Tibial nerve (tissue), 4 donors: ENCODE measurements around the gene NFATC2. TPM values are rescaled to one million over a fixed set of nuclear protein-coding genes. Genes with fewer than 3 reads are reported as not detected.
A peak's percentile ranks its signal among the peaks of the same experiment; 100 is the strongest.

Experiments
- DNase-seq, 2 donors: peaks; one replicate each; pipeline ENCODE4 v3.0.0-alpha.2; 2019; ENCODE audit warnings: low spot score in 2 of 2
- H3K27ac ChIP-seq, 4 donors: fragments of 200-600 bp; sonication (generic) in 3 of 4; one replicate each; pipeline ENCODE4 v1.5.1; 2017 to 2019; ENCODE audit warnings: mild to moderate bottlenecking in 1 of 4
- H3K27me3 ChIP-seq, 2 donors: fragments of 200-600 bp; sonication (generic) in 1 of 2; one replicate each; pipeline versions ENCODE4 v1.5.1 to v1.6.0; 2017 to 2019
- H3K36me3 ChIP-seq, 3 donors: fragments of 200-600 bp; sonication (generic); one replicate each; pipeline ENCODE4 v1.5.1; 2018 to 2019
- H3K4me1 ChIP-seq, 4 donors: fragments of 200-600 bp; sonication (generic) in 3 of 4; one replicate each; pipeline ENCODE4 v1.5.1; 2017 to 2019
- H3K4me3 ChIP-seq, 4 donors: fragments of 200-600 bp; sonication (generic) in 3 of 4; one replicate each; pipeline ENCODE4 v1.5.1; 2017 to 2019; ENCODE audit warnings: mild to moderate bottlenecking in 1 of 4, moderate library complexity in 1 of 4
- H3K9me3 ChIP-seq, 4 donors: fragments of 200-600 bp; sonication (generic) in 3 of 4; one replicate each; pipeline ENCODE4 v1.5.1; 2017 to 2019
- EP300 ChIP-seq, 2 donors: sonication (generic); formaldehyde crosslinking; IDR thresholded peaks; one replicate each; pipeline ENCODE4 v1.6.1; 2017; ENCODE audit warnings: antibody characterized with exemption in 2 of 2, mild to moderate bottlenecking in 1 of 2
- POLR2A ChIP-seq, 2 donors: fragments of 450-650 bp; IDR thresholded peaks; one replicate each; pipeline ENCODE4 v1.6.1; 2017; ENCODE audit warnings: antibody characterized with exemption in 2 of 2, mild to moderate bottlenecking in 2 of 2, moderate library complexity in 2 of 2
- WGBS, 2 donors: methylation state at CpG; one replicate each; pipeline ENCODE4 v1.1.5; 2018; 5-methylcytosine and 5-hydroxymethylcytosine counted together
- total RNA-seq, 4 donors: library from RNA; depleted of rRNA; stranded (reverse); fragments of >200 nt; gene quantifications; one replicate each; pipeline ENCODE4 v1.1.0, GENCODE V29; 2016
- TF ChIP-seq, protein P1 (sequence below), 5 experiments: fragments of 200-600 bp in 3 of 5; fragments of 450-650 bp in 2 of 5; sonication (generic) in 3 of 5; IDR thresholded peaks; one replicate each; pipeline ENCODE4 v1.5.1; 2016 to 2019; ENCODE audit warnings: antibody characterized with exemption in 5 of 5, mild to moderate bottlenecking in 3 of 5, moderate library complexity in 2 of 5

NFATC2 gene
- total RNA-seq, 4 donors from 2014 or later: 6.0 to 11.5 (median 7.7) TPM

DNA sequence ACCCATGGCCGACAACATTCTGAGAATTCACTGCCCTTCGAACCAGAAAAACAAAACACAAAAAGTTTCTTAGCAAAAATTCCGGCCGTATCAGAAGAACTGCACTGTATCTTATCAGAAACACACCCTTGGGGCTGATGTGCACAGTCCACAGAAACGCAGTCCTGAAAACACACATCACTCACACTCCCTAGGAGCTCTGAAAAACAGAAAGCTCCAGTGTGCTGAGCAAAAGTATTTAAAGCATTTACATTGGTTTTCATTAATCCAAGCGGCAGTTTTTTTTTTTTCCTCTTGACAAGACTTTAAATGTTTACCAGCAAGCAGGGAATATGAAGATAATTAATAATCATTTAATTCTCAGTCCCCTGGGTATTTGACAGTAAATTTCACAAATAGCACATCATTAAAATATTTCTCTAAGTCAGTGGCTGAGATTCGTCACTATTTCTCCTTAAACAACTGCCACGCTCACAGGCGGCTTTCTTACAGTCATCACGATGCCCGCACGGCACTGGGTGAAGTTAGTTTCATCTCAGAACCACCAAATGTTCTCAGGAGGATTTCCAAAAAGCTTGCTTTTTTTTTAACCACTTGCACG lies 13.3 kb downstream of the NFATC2 start:
- WGBS, 2 donors: 27 to 31% methylated on average over 13 of the region's 13 CpGs
- no peak for DNase-seq
- H3K27ac ChIP-seq: peak overlapping the region; percentile 9 to 40 (median 20)
- H3K4me1 ChIP-seq: peaks cover 0 to 67% (median 14%) of the 10 kb centered on the region in 4 donors
- peak overlapping the region in 1 of 4 donors; percentile 16 for H3K4me3 ChIP-seq
- no peaks in the 10 kb centered on the region for H3K9me3 ChIP-seq
- TF ChIP-seq EP300 (IDR thresholded peaks at IDR 0.05): no peak
- TF ChIP-seq, protein P1, sequence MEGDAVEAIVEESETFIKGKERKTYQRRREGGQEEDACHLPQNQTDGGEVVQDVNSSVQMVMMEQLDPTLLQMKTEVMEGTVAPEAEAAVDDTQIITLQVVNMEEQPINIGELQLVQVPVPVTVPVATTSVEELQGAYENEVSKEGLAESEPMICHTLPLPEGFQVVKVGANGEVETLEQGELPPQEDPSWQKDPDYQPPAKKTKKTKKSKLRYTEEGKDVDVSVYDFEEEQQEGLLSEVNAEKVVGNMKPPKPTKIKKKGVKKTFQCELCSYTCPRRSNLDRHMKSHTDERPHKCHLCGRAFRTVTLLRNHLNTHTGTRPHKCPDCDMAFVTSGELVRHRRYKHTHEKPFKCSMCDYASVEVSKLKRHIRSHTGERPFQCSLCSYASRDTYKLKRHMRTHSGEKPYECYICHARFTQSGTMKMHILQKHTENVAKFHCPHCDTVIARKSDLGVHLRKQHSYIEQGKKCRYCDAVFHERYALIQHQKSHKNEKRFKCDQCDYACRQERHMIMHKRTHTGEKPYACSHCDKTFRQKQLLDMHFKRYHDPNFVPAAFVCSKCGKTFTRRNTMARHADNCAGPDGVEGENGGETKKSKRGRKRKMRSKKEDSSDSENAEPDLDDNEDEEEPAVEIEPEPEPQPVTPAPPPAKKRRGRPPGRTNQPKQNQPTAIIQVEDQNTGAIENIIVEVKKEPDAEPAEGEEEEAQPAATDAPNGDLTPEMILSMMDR (IDR thresholded peaks at IDR 0.05): no peak
- H3K36me3 ChIP-seq: no peaks in the 10 kb centered on the region
- H3K27me3 ChIP-seq: no peaks in the 10 kb centered on the region

DNA sequence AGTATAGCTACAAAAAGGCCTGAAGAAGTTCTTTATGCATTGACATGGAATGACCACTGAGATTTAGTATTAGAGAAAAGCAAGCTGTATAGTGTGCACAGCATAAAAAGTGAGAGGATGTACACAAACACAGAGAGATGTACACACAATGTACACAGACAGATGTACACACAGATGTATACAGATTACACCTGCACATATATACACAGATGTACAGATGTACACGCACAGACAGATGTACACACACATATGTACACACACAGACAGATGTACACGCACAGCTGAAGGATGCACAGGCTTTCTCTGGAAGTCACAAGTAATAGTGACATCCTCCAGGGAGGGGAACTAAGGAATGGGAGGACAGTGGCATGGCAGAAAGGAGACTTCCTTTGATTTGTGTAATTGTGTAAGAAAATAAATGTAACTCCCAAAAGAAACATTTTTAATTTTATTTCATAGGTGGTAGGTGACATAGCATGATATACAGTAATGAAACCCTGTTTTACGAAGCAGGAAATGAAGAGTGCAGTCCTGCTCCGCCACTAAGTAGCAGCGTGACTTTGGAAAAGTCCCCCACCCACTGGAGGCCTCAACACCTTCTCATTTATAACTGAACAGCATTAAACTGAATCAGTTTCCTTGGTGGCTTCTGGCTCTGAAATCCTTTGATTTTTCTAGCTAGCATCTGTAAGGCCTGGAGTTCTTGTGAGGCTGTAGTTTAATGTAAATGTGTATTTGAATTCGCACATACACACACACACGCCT lies 14.1 kb downstream of the NFATC2 start:
- H3K27ac ChIP-seq: peak overlapping the region; percentile 9 to 40 (median 20)
- WGBS, 2 donors: 71 to 74% methylated on average over 7 of the region's 7 CpGs
- peaks cover 0 to 62% (median 13%) of the 10 kb centered on the region in 4 donors for H3K4me1 ChIP-seq
- DNase-seq: no peak
- H3K9me3 ChIP-seq: no peaks in the 10 kb centered on the region
- no peaks in the 10 kb centered on the region for H3K27me3 ChIP-seq
- TF ChIP-seq, protein P1 (IDR thresholded peaks at IDR 0.05): no peak
- TF ChIP-seq POLR2A (IDR thresholded peaks at IDR 0.05) (no peak), EP300 (IDR thresholded peaks at IDR 0.05) (no peak)
- peaks cover 0 to 3% (median 0%) of the 10 kb centered on the region in 3 donors for H3K36me3 ChIP-seq
- H3K4me3 ChIP-seq: no peak overlapping the region

- TF ChIP-seq POLR2A (IDR thresholded peaks at IDR 0.05) (no peak), EP300 (IDR thresholded peaks at IDR 0.05) (no peak)
- TF ChIP-seq, protein P1 (IDR thresholded peaks at IDR 0.05): no peak
- DNase-seq: no peak
- Histone ChIP-seq H3K4me3 (no peak overlapping the region), H3K36me3 (peaks cover 0 to 12% (median 0%) of the 10 kb centered on the region in 3 donors), H3K27ac (no peak overlapping the region), H3K27me3 (no peaks in the 10 kb centered on the region), H3K9me3 (no peaks in the 10 kb centered on the region), H3K4me1 (peaks cover 0 to 48% (median 5%) of the 10 kb centered on the region in 4 donors)
- 95 to 97% methylated on average over 4 of the region's 4 CpGs for WGBS, 2 donors
Measured at GRCh38 chr20:51526754-51527153, 15.8 kb downstream of the NFATC2 start.

DNA sequence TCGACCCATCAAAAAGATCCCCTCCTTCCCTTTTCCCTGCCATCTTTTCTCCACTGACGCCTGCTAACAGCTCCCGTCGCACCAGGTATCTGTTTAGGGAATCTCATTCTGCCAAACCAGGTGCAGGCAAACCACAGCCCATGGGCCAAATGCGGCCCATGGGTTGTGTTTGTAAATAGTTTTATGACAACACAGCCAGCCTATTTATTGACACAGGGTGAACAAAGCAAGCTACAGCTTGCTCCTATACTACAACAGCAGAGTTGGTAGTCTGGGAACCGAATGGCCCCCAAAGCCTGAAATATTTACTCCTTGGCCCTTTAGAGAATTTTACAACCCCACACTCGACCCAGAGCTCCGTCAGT lies 16.4 kb downstream of the NFATC2 start:
- no peaks in the 10 kb centered on the region for H3K9me3 ChIP-seq
- peaks cover 0 to 12% (median 0%) of the 10 kb centered on the region in 3 donors for H3K36me3 ChIP-seq
- H3K4me1 ChIP-seq: peaks cover 0 to 46% (median 5%) of the 10 kb centered on the region in 4 donors
- H3K27ac ChIP-seq: peak overlapping the region in 2 of 4 donors; percentile 8 to 27
- WGBS, 2 donors: 63 to 78% methylated on average over 8 of the region's 8 CpGs
- DNase-seq: no peak
- no peaks in the 10 kb centered on the region for H3K27me3 ChIP-seq
- TF ChIP-seq, protein P1 (IDR thresholded peaks at IDR 0.05): no peak
- TF ChIP-seq EP300 (IDR thresholded peaks at IDR 0.05): no peak
- peak overlapping the region in 1 of 4 donors; percentile 36 for H3K4me3 ChIP-seq
